ENCODE results near the gene CGA.

The CGA gene

GRCh38 chr6:87074101-87074621 lies 20.7 kb downstream of the CGA start:
- H3K4me3 ChIP-seq (ENCODE audit: low read depth, low read length): no peak overlapping the region
- no peak for DNase-seq (ENCODE audit: low read depth)
- TF ChIP-seq CTCF (IDR thresholded peaks at IDR 0.05; ENCODE audit: low read depth, low read length, missing control alignments): no peak

- no peak overlapping the region for H3K4me3 ChIP-seq (ENCODE audit: low read depth, low read length)
- no peak for DNase-seq (ENCODE audit: low read depth)
- TF ChIP-seq CTCF (IDR thresholded peaks at IDR 0.05; ENCODE audit: low read depth, low read length, missing control alignments): no peak
These were observed 23.2 kb downstream of the CGA start for GRCh38 chr6:87071683-87072082.

- TF ChIP-seq CTCF (IDR thresholded peaks at IDR 0.05; ENCODE audit: low read depth, low read length, missing control alignments): no peak
- no peak for DNase-seq (ENCODE audit: low read depth)
- no peak overlapping the region for H3K4me3 ChIP-seq (ENCODE audit: low read depth, low read length)
These were observed 24.2 kb downstream of the CGA start for GRCh38 chr6:87070741-87071140.

GRCh38 chr6:87068795-87069194 lies 26.1 kb downstream of the CGA start:
- DNase-seq (ENCODE audit: low read depth): no peak
- TF ChIP-seq CTCF (IDR thresholded peaks at IDR 0.05; ENCODE audit: low read depth, low read length, missing control alignments): no peak

GRCh38 chr6:87066449-87067333 lies 28.2 kb downstream of the CGA start:
- peak; percentile 48 for DNase-seq (ENCODE audit: low read depth)
- TF ChIP-seq CTCF (IDR thresholded peaks at IDR 0.05; ENCODE audit: low read depth, low read length, missing control alignments): peak; percentile 54
- peak overlapping the region; percentile 33; the same call in 1 of the 2 replicates for H3K4me3 ChIP-seq (ENCODE audit: low read depth, low read length)

More at GRCh38 chr6:87068795-87069194, 26.1 kb downstream of the CGA start:
- no peak overlapping the region for H3K4me3 ChIP-seq (ENCODE audit: low read depth, low read length)

GRCh38 chr6:87065117-87065516 lies 29.8 kb downstream of the CGA start:
- no peak overlapping the region for H3K4me3 ChIP-seq (ENCODE audit: low read depth, low read length)
- no peak for TF ChIP-seq CTCF (IDR thresholded peaks at IDR 0.05; ENCODE audit: low read depth, low read length, missing control alignments)
- DNase-seq (ENCODE audit: low read depth): no peak

Data from GM12864 (cell line).